22Rv1 (cell line): ENCODE measurements around the gene RAP1A.

ENCODE experiments used
- H3K27ac ChIP-seq: fragments of 450-650 bp; 2 replicates; pipeline ENCODE4 v1.5.1; 2017
- CTCF ChIP-seq: fragments of 450-650 bp; IDR thresholded peaks from 2 replicates; pipeline ENCODE4 v1.5.1; 2017; ENCODE audit warnings: mild to moderate bottlenecking
- ZFX ChIP-seq: fragments of 450-650 bp; IDR thresholded peaks from 2 replicates; pipeline ENCODE4 v1.6.1; 2017; ENCODE audit warnings: antibody characterized with exemption, borderline replicate concordance

Gene RAP1A

GRCh38 chr1:111704776-111705175, 85.2 kb downstream of the RAP1A start:
- TF ChIP-seq CTCF (no peak), ZFX (no peak)

GRCh38 chr1:111705841-111706240, 86.3 kb downstream of the RAP1A start:
- TF ChIP-seq ZFX (no peak), CTCF (no peak)
- no peak overlapping the region for H3K27ac ChIP-seq

More at GRCh38 chr1:111704776-111705175, 85.2 kb downstream of the RAP1A start:
- no peak overlapping the region for H3K27ac ChIP-seq

GRCh38 chr1:111706921-111707320, 87.3 kb downstream of the RAP1A start:
- TF ChIP-seq ZFX, result no peak
- TF ChIP-seq CTCF, result no peak
- H3K27ac ChIP-seq, result no peak overlapping the region

GRCh38 chr1:111707906-111708305, 88.3 kb downstream of the RAP1A start:
- TF ChIP-seq CTCF (no peak), ZFX (no peak)
- no peak overlapping the region for H3K27ac ChIP-seq

- TF ChIP-seq CTCF (no peak), ZFX (no peak)
- no peak overlapping the region for H3K27ac ChIP-seq
Observed at GRCh38 chr1:111709986-111710385, 90.4 kb downstream of the RAP1A start.

GRCh38 chr1:111716333-111716732, 96.7 kb downstream of the RAP1A start:
- TF ChIP-seq CTCF, result no peak
- TF ChIP-seq ZFX, result no peak
- no peak overlapping the region for H3K27ac ChIP-seq

GRCh38 chr1:111717450-111717849, 97.9 kb downstream of the RAP1A start:
- TF ChIP-seq ZFX (no peak), CTCF (no peak)
- no peak overlapping the region for H3K27ac ChIP-seq
